Colonic mucosa (tissue), 4 donors: ENCODE data around the gene BRCA1. TPM values are rescaled to one million over a fixed set of nuclear protein-coding genes. Genes with fewer than 3 reads are reported as not detected.
A peak's percentile ranks its signal among the peaks of the same experiment; 100 is the strongest.

Source experiments
- DNase-seq: peaks from one replicate; pipeline ENCODE4 v3.0.0-alpha.2; 2020
- H3K27ac ChIP-seq: fragments of 200-600 bp; one replicate; pipeline ENCODE4 v1.8.0; 2021
- H3K27me3 ChIP-seq: fragments of 200-600 bp; one replicate; pipeline ENCODE4 v1.8.0; 2021
- H3K36me3 ChIP-seq: fragments of 200-600 bp; one replicate; pipeline ENCODE4 v1.8.0; 2021
- H3K4me1 ChIP-seq: fragments of 200-600 bp; one replicate; pipeline ENCODE4 v1.8.0; 2021; ENCODE audit warnings: mild to moderate bottlenecking
- H3K4me3 ChIP-seq: fragments of 200-600 bp; one replicate; pipeline ENCODE4 v1.8.0; 2021
- H3K9ac ChIP-seq, 2 donors: one replicate each; pipeline ENCODE4 v1.7.0; 2013; ENCODE audit warnings: control low read depth in 2 of 2, low read depth in 2 of 2, low read length in 2 of 2
- H3K9me3 ChIP-seq: fragments of 200-600 bp; one replicate; pipeline ENCODE4 v1.8.0; 2021
- intact Hi-C: fragments of 100-400 bp; cut with DNase I; formaldehyde crosslinking; loops from one replicate; pipeline ENCODE4 v1.14.1; 2022
- total RNA-seq, 2 donors: library from RNA; stranded (reverse); fragmentation: NEBNext Ultra II Directional in 1 of 2; extraction: Animal tissue kit (Norgen Biotek cat#: 25700) in 1 of 2; gene quantifications; one replicate each; pipeline ENCODE4 v1.2.1, GENCODE V29; 2021
- TF ChIP-seq, protein P1 (sequence below): fragments of 200-600 bp; IDR thresholded peaks from one replicate; pipeline ENCODE4 v1.8.0; 2022; ENCODE audit warnings: antibody characterized with exemption, mild to moderate bottlenecking
- donor health status: healthy.
- donor health status: DM: no; HTN: no; CAD: no.
- donor health status: DM: no; HTN: no; CAD: no.

BRCA1 gene
- total RNA-seq, 2 donors from 2014 or later = 9.5 to 44.1 TPM

DNA sequence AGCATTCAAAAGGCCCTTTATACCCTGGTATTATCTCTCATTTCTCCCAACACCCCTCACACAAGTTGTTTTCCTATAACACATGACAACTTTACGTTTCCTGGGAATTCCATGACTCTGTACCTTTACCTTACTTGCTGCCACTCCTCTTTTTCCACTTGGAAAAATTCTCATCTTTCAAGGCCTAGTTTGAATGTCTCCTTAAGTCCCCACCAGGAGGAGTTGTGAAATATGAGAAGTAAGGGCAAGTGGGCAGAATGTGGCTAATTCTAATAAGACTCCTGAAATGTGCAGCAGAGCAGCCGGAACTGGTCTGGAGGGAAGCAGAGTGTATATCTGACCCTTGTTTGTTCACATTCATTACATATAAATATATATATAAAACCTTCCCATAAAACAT lies 39.7 kb downstream of the BRCA1 start:
- Histone ChIP-seq H3K27ac (no peak overlapping the region), H3K4me3 (no peak overlapping the region), H3K36me3 (no peaks in the 10 kb centered on the region), H3K4me1 (no peaks in the 10 kb centered on the region), H3K9me3 (no peaks in the 10 kb centered on the region), H3K27me3 (no peaks in the 10 kb centered on the region), H3K9ac (no peak overlapping the region)
- DNase-seq = no peak
- intact Hi-C loops = no loop called here
- TF ChIP-seq, protein P1, sequence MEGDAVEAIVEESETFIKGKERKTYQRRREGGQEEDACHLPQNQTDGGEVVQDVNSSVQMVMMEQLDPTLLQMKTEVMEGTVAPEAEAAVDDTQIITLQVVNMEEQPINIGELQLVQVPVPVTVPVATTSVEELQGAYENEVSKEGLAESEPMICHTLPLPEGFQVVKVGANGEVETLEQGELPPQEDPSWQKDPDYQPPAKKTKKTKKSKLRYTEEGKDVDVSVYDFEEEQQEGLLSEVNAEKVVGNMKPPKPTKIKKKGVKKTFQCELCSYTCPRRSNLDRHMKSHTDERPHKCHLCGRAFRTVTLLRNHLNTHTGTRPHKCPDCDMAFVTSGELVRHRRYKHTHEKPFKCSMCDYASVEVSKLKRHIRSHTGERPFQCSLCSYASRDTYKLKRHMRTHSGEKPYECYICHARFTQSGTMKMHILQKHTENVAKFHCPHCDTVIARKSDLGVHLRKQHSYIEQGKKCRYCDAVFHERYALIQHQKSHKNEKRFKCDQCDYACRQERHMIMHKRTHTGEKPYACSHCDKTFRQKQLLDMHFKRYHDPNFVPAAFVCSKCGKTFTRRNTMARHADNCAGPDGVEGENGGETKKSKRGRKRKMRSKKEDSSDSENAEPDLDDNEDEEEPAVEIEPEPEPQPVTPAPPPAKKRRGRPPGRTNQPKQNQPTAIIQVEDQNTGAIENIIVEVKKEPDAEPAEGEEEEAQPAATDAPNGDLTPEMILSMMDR = no peak

DNA sequence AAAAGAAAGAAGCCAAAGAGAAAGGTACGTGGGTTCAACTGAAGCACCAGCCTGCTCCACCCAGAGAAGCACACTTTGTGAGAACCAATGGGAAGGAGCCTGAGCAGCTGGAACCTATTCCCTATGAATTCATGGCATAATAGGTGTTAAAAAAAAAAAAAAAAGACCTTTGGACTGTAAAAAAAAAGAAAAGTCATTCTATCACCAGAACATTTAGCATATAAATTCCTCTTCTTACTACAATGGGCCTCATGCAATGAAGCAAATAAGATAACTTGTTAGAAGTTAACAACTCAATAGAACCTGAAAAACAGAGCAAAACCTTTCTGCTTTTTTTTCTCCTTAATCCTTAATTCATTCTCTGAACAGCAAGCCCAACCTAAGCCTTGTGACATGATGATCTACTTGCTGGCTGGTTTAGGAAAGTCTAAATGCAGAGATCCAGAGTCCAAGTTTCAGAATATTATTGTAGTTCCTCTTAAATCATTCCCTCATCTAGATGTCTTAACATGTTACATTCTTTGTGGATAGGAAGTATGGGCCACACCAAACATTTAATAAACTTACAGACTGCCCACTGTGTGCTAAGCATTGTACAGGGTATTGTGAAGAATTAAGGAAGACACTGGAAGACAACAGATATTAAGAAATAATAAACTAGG lies 45.4 kb downstream of the BRCA1 start:
- no peak overlapping the region for H3K4me3 ChIP-seq
- no peaks in the 10 kb centered on the region for H3K9me3 ChIP-seq
- H3K9ac ChIP-seq = no peak overlapping the region
- H3K4me1 ChIP-seq = no peaks in the 10 kb centered on the region
- no peaks in the 10 kb centered on the region for H3K27me3 ChIP-seq
- peak; percentile 40 for DNase-seq
- no peaks in the 10 kb centered on the region for H3K36me3 ChIP-seq
- intact Hi-C loops = no loop called here
- H3K27ac ChIP-seq = peak overlapping the region; percentile 52
- TF ChIP-seq, protein P1 = no peak

DNA sequence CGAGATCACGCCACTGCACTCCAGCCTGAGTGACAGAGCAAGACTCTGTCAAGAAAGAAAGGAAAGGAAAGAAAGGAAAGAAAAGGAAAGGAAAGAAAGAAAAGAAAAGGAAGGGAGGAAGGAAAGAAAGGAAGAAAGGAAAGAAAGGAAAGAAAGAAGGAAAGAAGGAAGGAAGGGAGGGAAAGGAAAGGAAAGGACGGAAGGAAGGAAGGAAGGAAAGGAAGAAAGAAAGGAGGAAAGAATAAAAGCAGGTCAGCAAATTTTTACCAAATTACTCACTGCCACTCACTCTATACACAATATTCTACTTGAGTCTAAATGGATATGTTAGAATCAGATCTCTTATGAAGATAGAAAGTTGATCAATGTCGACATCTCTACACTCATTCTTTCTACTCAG lies 50.3 kb downstream of the BRCA1 start:
- Histone ChIP-seq H3K27me3 (no peaks in the 10 kb centered on the region), H3K4me3 (no peak overlapping the region), H3K36me3 (no peaks in the 10 kb centered on the region), H3K9ac (no peak overlapping the region), H3K4me1 (no peaks in the 10 kb centered on the region), H3K27ac (no peak overlapping the region), H3K9me3 (no peaks in the 10 kb centered on the region)
- TF ChIP-seq, protein P1 = no peak
- DNase-seq = no peak
- intact Hi-C loops = no loop called here

DNA sequence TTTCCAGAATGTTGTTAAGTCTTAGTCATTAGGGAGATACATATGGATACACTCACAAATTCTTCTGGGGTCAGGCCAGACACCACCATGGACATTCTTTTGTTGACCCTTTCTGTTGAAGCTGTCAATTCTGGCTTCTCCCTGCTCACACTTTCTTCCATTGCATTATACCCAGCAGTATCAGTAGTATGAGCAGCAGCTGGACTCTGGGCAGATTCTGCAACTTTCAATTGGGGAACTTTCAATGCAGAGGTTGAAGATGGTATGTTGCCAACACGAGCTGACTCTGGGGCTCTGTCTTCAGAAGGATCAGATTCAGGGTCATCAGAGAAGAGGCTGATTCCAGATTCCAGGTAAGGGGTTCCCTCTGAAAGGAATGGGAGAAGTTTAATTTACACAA lies 54.3 kb downstream of the BRCA1 start:
- H3K4me1 ChIP-seq = no peaks in the 10 kb centered on the region
- H3K9ac ChIP-seq = no peak overlapping the region
- intact Hi-C loops = no loop called here
- no peak overlapping the region for H3K27ac ChIP-seq
- H3K36me3 ChIP-seq = no peaks in the 10 kb centered on the region
- DNase-seq = no peak
- no peaks in the 10 kb centered on the region for H3K9me3 ChIP-seq
- H3K27me3 ChIP-seq = no peaks in the 10 kb centered on the region
- H3K4me3 ChIP-seq = no peak overlapping the region
- TF ChIP-seq, protein P1 = no peak

DNA sequence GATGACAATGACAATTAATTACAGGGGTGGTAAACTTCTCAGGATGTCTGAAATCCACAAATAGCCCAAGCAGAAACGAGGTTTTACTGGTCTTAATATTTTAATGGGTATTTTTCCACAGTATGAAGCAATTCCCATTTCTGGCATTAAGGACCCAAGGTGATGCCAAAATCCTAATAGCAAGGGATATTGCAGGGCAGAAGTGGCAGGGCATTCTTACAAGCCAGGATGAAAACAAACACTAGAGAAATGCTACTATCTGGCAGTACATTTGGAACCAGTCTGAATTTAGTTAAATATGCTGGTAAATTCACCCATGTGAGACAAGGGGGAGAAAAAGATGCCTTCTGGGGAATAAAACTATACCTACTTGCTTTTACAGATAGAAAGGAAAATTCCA lies 54.9 kb downstream of the BRCA1 start:
- no peaks in the 10 kb centered on the region for H3K9me3 ChIP-seq
- DNase-seq = no peak
- H3K9ac ChIP-seq = no peak overlapping the region
- intact Hi-C loops = no loop called here
- H3K27ac ChIP-seq = no peak overlapping the region
- no peaks in the 10 kb centered on the region for H3K36me3 ChIP-seq
- no peaks in the 10 kb centered on the region for H3K4me1 ChIP-seq
- H3K27me3 ChIP-seq = no peaks in the 10 kb centered on the region
- no peak overlapping the region for H3K4me3 ChIP-seq
- TF ChIP-seq, protein P1 = no peak
